NCI-H446 treated with DMSO at 0.1 percent for 48 hours (cell line): ENCODE results near the gene TFCP2.
A peak's percentile ranks its signal among the peaks of the same experiment; 100 is the strongest.
"Not testable (repeated sequence)": the region's sequence is repeated elsewhere in the genome, so short reads cannot be mapped to it uniquely, and the experiment has no call there.

ENCODE experiments used
- DNase-seq: peaks from one replicate; lab custom pipeline; 2025; lab: John Stamatoyannopoulos, UW

The TFCP2 gene

DNA sequence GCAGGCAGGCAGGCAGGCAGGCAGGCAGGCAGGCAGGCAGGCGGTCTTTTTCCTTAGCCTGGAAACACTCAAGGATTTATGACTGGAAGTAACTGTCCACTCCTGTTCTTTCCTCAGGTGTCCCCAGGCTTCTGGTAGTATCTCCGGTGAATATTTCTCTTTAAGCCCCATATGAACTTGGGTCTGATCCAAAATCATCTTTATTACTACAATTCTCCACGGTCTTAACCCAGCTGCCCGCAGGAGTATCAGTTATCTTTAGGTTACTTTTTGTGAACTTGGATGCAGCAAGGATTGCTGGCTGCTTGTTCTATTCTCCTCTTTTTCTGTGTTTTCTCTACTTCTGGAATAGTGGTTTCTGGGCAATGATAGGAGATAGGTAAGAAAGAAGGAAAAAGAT, 92.8 kb downstream of the TFCP2 start:
- no peak for DNase-seq

DNA sequence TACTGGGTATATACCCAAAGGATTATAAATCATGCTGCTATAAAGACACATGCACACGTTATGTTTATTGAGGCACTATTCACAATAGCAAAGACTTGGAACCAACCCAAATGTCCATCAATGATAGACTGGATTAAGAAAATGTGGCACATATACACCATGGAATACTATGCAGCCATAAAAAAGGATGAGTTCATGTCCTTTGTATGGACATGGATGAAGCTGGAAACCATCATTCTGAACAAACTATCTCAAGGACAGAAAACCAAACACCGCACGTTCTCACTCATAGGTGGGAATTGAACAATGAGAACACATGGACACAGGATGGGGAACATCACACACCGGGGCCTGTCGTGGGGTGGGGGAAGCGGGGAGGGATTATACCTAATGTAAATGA, 94.1 kb downstream of the TFCP2 start:
- not testable (repeated sequence) for DNase-seq

DNA sequence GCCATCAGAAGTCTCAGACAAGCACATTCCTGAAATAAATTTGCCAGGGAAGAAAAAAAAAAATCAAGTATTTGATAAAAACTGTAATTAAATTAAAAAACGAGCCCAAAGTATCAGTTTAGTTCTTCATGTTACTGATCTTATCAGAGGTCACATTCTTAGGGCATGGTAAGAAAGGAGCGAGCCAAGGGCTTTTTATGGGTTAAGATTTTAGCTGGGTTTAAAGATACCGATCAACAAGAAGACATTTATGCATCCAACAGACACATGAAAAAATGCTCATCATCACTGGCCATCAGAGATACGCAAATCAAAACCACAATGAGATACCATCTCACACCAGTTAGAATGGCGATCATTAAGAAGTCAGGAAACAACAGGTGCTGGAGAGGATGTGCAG, 94.6 kb downstream of the TFCP2 start:
- not testable (repeated sequence) for DNase-seq

GRCh38 chr12:51077930-51078329, 95.0 kb downstream of the TFCP2 start:
- DNase-seq: no peak

GRCh38 chr12:51076236-51076930, 96.6 kb downstream of the TFCP2 start:
- DNase-seq: no peak

DNA sequence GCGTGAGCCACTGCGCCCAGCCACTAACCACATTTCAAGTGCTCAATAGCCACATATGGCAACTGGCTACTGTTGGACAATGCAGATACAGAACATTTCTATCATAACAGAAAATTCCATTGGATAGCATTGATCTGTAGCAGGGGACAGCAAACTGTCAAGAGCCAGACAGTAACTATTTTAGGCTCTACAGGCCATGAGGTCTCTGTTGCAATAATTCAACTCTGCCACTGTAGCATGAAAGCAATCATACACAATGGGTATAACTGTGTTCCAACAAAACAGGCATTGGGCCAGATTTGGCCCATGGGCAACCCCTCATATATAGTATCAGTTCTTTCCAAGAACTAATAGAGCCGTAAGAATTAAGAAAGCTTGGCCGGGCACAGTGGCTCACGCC, 97.5 kb downstream of the TFCP2 start:
- no peak for DNase-seq

GRCh38 chr12:51071663-51072062, 101.3 kb downstream of the TFCP2 start:
- no peak for DNase-seq

DNA sequence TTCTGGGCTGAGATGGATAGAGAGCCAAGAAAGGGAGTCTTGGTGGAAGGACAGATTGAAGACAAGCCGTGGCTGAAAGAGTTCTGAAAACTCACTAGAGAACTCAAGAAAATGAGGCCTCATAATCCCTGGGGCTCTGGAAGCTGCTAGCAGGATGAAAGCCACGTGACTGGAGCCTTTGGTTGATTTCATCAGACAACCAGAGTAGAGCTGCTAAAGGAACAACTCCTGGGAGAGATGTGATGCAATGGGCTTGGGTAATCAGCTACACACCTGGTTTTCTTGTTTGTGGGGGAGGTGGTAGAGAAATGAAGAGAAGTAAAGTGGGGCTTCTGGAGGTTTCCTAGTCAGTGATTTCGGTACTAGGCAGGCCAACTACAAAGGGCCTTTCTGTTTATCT, 102.9 kb downstream of the TFCP2 start:
- no peak for DNase-seq

- no peak for DNase-seq
Measured at GRCh38 chr12:51067771-51068170, 105.2 kb downstream of the TFCP2 start.

GRCh38 chr12:51067229-51067628, 105.7 kb downstream of the TFCP2 start:
- DNase-seq: no peak

DNA sequence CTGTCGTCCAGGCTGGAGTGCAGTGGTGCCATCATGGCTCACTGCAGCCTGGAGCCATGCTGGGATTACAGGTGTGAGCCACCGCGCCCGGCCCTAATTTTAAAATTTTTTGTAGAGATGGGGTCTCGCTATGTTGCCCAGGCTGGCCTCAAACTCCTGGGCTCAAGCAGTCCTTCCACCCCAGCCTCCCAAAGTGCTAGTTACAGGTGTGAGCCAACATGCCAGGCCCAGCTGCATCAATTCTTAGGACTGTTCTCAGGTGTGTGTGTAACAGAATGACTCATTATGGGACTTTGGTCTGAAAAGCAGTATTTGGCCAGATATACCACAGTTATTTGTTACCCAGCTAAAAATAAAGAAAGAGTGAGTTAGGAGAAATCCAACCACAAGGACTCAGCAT, 107.4 kb downstream of the TFCP2 start:
- no peak for DNase-seq

- no peak for DNase-seq
Measured at GRCh38 chr12:51062631-51063397, 110.1 kb downstream of the TFCP2 start.

DNA sequence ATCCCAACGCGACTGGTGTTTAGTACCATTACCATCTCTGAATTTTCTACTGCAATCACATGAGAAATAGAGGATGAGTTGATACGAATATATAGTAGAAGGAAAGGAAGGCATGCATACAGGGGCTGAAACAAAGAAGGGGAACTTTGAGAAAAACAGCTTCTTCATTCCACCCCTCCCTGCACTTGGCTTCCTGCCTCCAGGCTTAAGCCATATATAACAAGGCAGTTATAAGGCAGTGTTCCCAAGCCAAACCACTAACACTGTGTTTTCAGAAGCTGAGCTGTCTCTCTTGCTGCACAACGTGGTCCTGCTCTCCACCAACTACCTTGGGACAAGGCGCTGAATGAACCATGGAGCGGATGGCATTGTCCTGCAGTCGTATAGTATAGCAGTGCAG, 113.8 kb downstream of the TFCP2 start:
- no peak for DNase-seq

GRCh38 chr12:51056242-51056641, 116.7 kb downstream of the TFCP2 start:
- no peak for DNase-seq

- no peak for DNase-seq
Measured at GRCh38 chr12:51055060-51055459, 117.9 kb downstream of the TFCP2 start.

DNA sequence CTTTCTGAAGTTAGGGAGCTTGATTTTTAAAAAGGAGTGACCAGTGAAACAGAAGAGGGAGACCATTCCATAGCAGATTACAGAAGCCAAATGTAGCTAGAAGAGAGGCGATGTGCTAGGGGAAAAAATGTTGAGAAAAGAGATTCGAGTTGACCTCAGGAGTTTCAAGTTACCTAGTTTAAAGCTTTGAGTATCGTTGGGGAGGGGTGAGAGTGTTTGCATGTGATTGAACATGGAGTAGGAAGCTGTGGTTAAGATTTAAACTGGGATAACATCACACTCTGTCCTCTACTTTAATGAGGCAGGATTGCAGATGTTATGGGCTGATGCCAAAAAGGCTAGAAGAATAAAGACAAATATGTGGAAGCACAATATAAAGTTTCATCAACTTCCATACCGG, 121.1 kb downstream of the TFCP2 start:
- DNase-seq: no peak

GRCh38 chr12:51049525-51049924, 123.4 kb downstream of the TFCP2 start:
- DNase-seq: no peak

DNA sequence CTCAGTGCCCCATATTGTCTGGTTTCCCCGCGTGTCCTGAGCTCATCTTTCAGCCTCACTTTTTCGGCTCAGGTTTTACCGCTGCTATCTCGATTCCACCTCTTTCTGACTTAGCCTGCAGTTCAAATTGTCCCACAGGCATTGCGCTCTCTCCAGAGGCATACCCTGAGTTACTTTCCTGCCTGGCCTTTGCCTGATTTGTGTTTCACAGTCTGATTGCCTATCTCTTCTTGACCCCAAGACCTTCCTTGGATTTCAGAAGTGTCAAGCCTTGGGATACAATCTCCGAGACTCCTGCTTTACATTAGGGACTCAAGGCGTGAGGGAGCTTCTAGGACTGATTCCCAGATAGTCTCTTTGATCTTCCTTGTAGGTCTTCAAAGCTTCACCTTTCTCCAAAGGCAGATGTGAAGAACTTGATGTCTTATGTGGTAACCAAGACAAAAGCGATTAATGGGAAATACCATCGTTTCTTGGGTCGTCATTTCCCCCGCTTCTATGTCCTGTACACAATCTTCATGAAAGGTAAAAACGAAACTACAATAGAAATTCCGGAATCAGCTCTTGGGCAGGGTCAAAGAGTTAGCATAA, 124.2 kb downstream of the TFCP2 start:
- DNase-seq: no peak

- DNase-seq: peak; percentile 94
Measured at GRCh38 chr12:51047655-51048540, 125.0 kb downstream of the TFCP2 start, which contains the start of gene LETMD1. Gene LETMD1, plus strand, starts transcription at chr12:51048327. Its CDS starts 30 bp downstream, at chr12:51048357.
